Activated CD4-positive, alpha-beta T cell treated with anti-CD3 and anti-CD28 coated beads for 36 hours (primary cell): ENCODE data around the gene PIH1D1. TPM values are rescaled to one million over a fixed set of nuclear protein-coding genes. Genes with fewer than 3 reads are reported as not detected.

Experiments used
- ATAC-seq: fragments of 200-7000 bp; cut with Tn5 transposase; one replicate; pipeline ENCODE4 v1.10.0; 2021; ENCODE audit warnings: mild to moderate bottlenecking, moderate library complexity
- CTCF ChIA-PET: fragments of 350-600 bp; sonication (Branson Sonifier 250); formaldehyde crosslinking; loops from one replicate; lab custom pipeline; 2021; ENCODE audit warnings: antibody characterized with exemption; lab: Charles Lee
- POLR2A ChIA-PET: fragments of 350-600 bp; sonication (Branson Sonifier 250); formaldehyde crosslinking; loops from one replicate; lab custom pipeline; 2021; ENCODE audit warnings: antibody characterized with exemption, inconsistent platforms; lab: Charles Lee
- DNase-seq: peaks from one replicate; pipeline ENCODE4 v3.0.0-alpha.2; 2020
- H3K27ac Mint-ChIP-seq: one replicate; pipeline ENCODE4 v1.8.0; 2021; ENCODE audit warnings: mixed read lengths
- H3K27me3 Mint-ChIP-seq: one replicate; pipeline ENCODE4 v1.8.0; 2021; ENCODE audit warnings: mixed read lengths
- H3K36me3 Mint-ChIP-seq: one replicate; pipeline ENCODE4 v1.8.0; 2021; ENCODE audit warnings: low read depth, mixed read lengths
- H3K4me1 Mint-ChIP-seq: one replicate; pipeline ENCODE4 v1.8.0; 2021; ENCODE audit warnings: mixed read lengths
- H3K4me3 Mint-ChIP-seq: one replicate; pipeline ENCODE4 v1.8.0; 2021; ENCODE audit warnings: mild to moderate bottlenecking, moderate library complexity, mixed read lengths
- H3K9me3 Mint-ChIP-seq: one replicate; pipeline ENCODE4 v1.8.0; 2021; ENCODE audit warnings: low read depth, mixed read lengths
- intact Hi-C, 2 experiments: fragments of 100-400 bp; cut with DNase I in 1 of 2; cut with micrococcal nuclease in 1 of 2; formaldehyde crosslinking; loops; one replicate each; pipeline versions ENCODE4 v1.14.2 to v1.15.1; 2022 to 2024; cut with DNase I, micrococcal nuclease
- total RNA-seq, 2 experiments: library from RNA; stranded (reverse); gene quantifications; one replicate each; pipeline ENCODE4 v1.2.3, GENCODE V29; 2021

Gene PIH1D1
- total RNA-seq, 2 experiments from 2014 or later: 117 to 138 TPM

DNA sequence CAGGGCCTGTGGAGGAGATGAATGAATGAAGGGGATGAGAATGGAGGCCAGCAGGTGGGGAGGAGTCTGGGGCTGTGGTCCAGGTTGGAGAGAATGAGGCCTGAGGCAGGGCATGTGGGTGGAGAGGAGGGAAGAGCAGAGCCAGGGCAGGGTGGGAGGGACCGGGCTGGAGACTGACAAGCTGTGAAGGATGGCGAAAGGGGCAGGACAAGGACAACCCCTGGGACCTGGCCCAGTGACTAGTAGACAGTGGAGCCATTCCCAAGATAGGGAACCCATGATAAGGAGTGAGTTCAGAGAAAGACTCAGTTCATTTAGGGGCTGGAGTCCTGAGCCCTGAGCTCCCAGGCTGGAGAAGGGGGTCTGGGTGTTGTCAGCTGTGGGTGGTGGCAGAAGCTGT lies 31.4 kb downstream of the PIH1D1 start:
- ChIA-PET CTCF (interaction anchor here (0.5 to 1.9 kb wide), 5 partner anchors 9 to 1787 kb away, joined by 3 to 9 read pairs (median 3); no protein-coding TSS in a partner anchor), POLR2A (interaction anchor here (0.5 kb wide), 1 partner anchor 39 kb away, joined by 3 read pairs; no protein-coding TSS in a partner anchor)
- intact Hi-C loops: no loop called here
- H3K4me1 Mint-ChIP-seq: peaks cover 32% of the 10 kb centered on the region
- no peaks in the 10 kb centered on the region for H3K9me3 Mint-ChIP-seq
- H3K36me3 Mint-ChIP-seq: no peaks in the 10 kb centered on the region
- DNase-seq: no peak
- H3K4me3 Mint-ChIP-seq: no peak overlapping the region
- no peak overlapping the region for H3K27ac Mint-ChIP-seq
- ATAC-seq: no peak
- H3K27me3 Mint-ChIP-seq: peaks cover 50% of the 10 kb centered on the region

GRCh38 chr19:49419173-49419572 lies 32.4 kb downstream of the PIH1D1 start:
- ChIA-PET CTCF (interaction anchor here (0.7 to 1.9 kb wide), 4 partner anchors 9 to 79 kb away, joined by 3 to 9 read pairs (median 4); no protein-coding TSS in a partner anchor), POLR2A (no interaction called here)
- Mint-ChIP-seq H3K4me3 (no peak overlapping the region), H3K4me1 (peaks cover 29% of the 10 kb centered on the region), H3K36me3 (no peaks in the 10 kb centered on the region), H3K27me3 (peaks cover 44% of the 10 kb centered on the region), H3K9me3 (no peaks in the 10 kb centered on the region), H3K27ac (no peak overlapping the region)
- no peak for DNase-seq
- no peak for ATAC-seq
- intact Hi-C loops: no loop called here

DNA sequence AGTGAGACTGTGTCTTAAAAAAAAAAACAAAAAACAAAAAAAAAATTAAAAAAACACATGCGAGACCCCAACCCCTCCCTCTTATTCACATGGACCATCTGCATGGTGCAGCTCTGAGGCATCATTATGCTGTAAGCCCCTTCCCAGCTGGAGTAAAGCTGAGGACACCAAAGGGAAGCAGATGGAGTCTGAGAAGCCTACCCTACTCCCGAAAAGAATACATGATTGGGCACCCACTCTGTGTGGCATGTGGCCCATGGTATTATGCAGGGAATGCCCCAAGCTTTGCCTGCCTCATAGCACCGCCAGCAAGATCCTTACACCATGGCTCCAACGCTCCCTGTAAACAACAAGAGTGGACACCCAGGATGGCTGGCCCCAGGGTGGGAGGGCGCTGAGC lies 33.1 kb downstream of the PIH1D1 start:
- Mint-ChIP-seq H3K4me1 (peaks cover 23% of the 10 kb centered on the region), H3K27ac (no peak overlapping the region), H3K36me3 (no peaks in the 10 kb centered on the region), H3K9me3 (no peaks in the 10 kb centered on the region), H3K27me3 (peaks cover 38% of the 10 kb centered on the region), H3K4me3 (no peak overlapping the region)
- no peak for DNase-seq
- ATAC-seq: no peak
- intact Hi-C loops: no loop called here
- CTCF ChIA-PET: interaction anchor here (0.7 to 1.9 kb wide), 5 partner anchors 9 to 163 kb away, joined by 3 to 9 read pairs (median 3); no protein-coding TSS in a partner anchor
- POLR2A ChIA-PET: no interaction called here

DNA sequence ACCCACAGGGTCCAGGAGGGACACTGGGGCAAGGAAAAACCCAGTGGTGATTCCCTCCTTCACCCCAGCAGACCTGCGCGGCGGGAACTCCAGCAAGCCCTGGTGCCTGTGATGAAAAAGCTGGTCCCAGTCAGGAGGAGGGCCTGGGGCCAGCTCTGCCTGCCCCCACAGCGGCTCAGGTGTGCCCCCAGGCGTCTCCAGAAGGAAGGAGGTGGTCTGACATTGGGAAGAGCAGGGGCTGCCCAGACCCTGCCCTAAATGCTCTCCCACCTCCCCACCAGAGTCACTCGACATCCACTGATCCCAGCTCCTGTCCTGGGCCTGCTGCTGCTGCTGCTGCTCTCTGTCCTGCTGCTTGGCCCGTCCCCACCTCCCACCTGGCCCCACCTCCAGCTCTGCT lies 34.5 kb downstream of the PIH1D1 start:
- Mint-ChIP-seq H3K27ac (no peak overlapping the region), H3K36me3 (no peaks in the 10 kb centered on the region), H3K4me3 (no peak overlapping the region), H3K4me1 (peaks cover 18% of the 10 kb centered on the region), H3K27me3 (peaks cover 29% of the 10 kb centered on the region), H3K9me3 (no peaks in the 10 kb centered on the region)
- no peak for ATAC-seq
- POLR2A ChIA-PET: no interaction called here
- CTCF ChIA-PET: interaction anchor here (0.9 to 1.1 kb wide), 2 partner anchors 10 to 35 kb away, joined by 3 to 5 read pairs; partner anchors contain the start of gene PIH1D1
- intact Hi-C loops: no loop called here
- no peak for DNase-seq

DNA sequence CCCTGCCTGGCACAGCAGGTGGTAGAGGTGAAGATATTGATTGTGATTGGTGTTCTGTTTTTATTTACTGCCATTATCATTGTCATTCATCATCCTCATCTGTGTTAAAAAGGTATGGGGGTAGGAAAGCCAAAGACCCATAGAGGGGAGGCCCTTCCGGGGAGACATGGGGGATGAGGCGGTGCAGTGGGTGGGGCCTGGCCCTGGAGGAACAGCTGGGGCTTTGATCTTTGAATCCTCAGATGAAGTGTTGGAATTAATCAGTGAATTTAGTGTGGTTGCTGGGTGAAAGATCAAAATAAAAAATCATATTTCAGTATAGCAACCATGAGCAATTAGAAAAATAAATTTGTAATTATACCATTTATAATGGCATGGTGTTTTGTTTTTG lies 35.8 kb downstream of the PIH1D1 start:
- Mint-ChIP-seq H3K4me3 (no peak overlapping the region), H3K27ac (no peak overlapping the region), H3K4me1 (peaks cover 21% of the 10 kb centered on the region), H3K27me3 (peaks cover 16% of the 10 kb centered on the region), H3K9me3 (no peaks in the 10 kb centered on the region), H3K36me3 (no peaks in the 10 kb centered on the region)
- DNase-seq: no peak
- ChIA-PET CTCF (interaction anchor here (1.0 kb wide), 1 partner anchor 8 kb away, joined by 3 read pairs; no protein-coding TSS in a partner anchor), POLR2A (no interaction called here)
- intact Hi-C loops: no loop called here
- ATAC-seq: no peak

GRCh38 chr19:49415102-49415809 lies 36.4 kb downstream of the PIH1D1 start:
- intact Hi-C loops: no loop called here

GRCh38 chr19:49414256-49414655 lies 37.4 kb downstream of the PIH1D1 start:
- ATAC-seq: no peak
- intact Hi-C loops: no loop called here
- Mint-ChIP-seq H3K4me1 (peaks cover 29% of the 10 kb centered on the region), H3K4me3 (no peak overlapping the region), H3K27ac (no peak overlapping the region), H3K9me3 (no peaks in the 10 kb centered on the region), H3K27me3 (peaks cover 2% of the 10 kb centered on the region), H3K36me3 (no peaks in the 10 kb centered on the region)
- DNase-seq: no peak
- ChIA-PET CTCF (interaction anchor here (0.7 to 2.0 kb wide), 2 partner anchors 11 to 96 kb away, joined by 3 to 7 read pairs; partner anchors contain the start of gene GFY), POLR2A (interaction anchor here (0.7 kb wide), 1 partner anchor 51 kb away, joined by 4 read pairs; no protein-coding TSS in a partner anchor)

More at GRCh38 chr19:49415102-49415809, 36.4 kb downstream of the PIH1D1 start:
- POLR2A ChIA-PET: no interaction called here
- no peaks in the 10 kb centered on the region for H3K36me3 Mint-ChIP-seq
- CTCF ChIA-PET: interaction anchor here (1.0 kb wide), 1 partner anchor 9 kb away, joined by 3 read pairs; no protein-coding TSS in a partner anchor
- no peak overlapping the region for H3K27ac Mint-ChIP-seq
- H3K4me1 Mint-ChIP-seq: peaks cover 19% of the 10 kb centered on the region
- DNase-seq: no peak
- H3K4me3 Mint-ChIP-seq: no peak overlapping the region
- peaks cover 11% of the 10 kb centered on the region for H3K27me3 Mint-ChIP-seq
- no peak for ATAC-seq
- no peaks in the 10 kb centered on the region for H3K9me3 Mint-ChIP-seq

- POLR2A ChIA-PET: no interaction called here
- intact Hi-C loops: no loop called here
- Mint-ChIP-seq H3K4me3 (no peak overlapping the region), H3K27me3 (no peaks in the 10 kb centered on the region), H3K27ac (no peak overlapping the region), H3K4me1 (peaks cover 38% of the 10 kb centered on the region), H3K36me3 (no peaks in the 10 kb centered on the region), H3K9me3 (no peaks in the 10 kb centered on the region)
- CTCF ChIA-PET: interaction anchor here (1.2 to 2.0 kb wide), 2 partner anchors 12 to 17 kb away, joined by 3 to 7 read pairs; partner anchors contain the start of gene GFY
- DNase-seq (no peak), ATAC-seq (no peak)
These were observed 38.3 kb downstream of the PIH1D1 start for GRCh38 chr19:49413348-49413747.

- Mint-ChIP-seq H3K4me1 (peaks cover 52% of the 10 kb centered on the region), H3K36me3 (no peaks in the 10 kb centered on the region), H3K27me3 (no peaks in the 10 kb centered on the region), H3K27ac (peak overlapping the region; percentile 0), H3K9me3 (no peaks in the 10 kb centered on the region), H3K4me3 (no peak overlapping the region)
- DNase-seq: no peak
- ChIA-PET POLR2A (no interaction called here), CTCF (interaction anchor here (0.9 kb wide), 1 partner anchor 9 kb away, joined by 3 read pairs; no protein-coding TSS in a partner anchor)
- intact Hi-C loops: no loop called here
- no peak for ATAC-seq
These were observed 39.8 kb downstream of the PIH1D1 start for GRCh38 chr19:49411681-49412326.

DNA sequence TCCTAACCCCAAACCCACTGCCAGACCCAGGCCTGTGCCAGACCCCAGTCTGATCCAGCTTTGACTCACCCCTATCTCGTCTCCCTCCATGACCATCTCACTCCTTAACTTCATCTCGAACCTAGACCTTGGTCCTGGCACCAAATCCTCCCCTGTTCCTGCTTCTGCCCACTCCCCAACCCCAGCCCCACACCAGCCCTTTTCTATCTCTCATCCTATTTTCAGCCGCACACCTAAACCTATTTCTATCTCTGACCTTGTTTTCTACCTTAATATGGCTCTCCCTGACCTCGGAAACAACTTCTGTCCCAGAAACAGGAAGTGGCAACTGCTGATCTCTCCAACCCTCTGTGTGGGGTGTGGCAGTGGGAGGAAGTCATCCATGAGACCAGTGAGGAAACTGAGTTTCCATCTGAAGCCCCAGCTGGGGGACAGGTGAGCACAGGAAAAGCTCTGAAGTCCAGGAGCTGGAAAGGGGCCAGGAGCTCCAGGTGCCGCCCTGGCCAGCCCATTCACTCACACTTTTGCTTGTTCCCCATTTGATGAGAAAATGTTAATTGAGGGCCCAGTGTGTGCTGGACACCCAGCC lies 42.1 kb downstream of the PIH1D1 start:
- POLR2A ChIA-PET: interaction anchor here (0.5 to 0.6 kb wide), 2 partner anchors 29 to 1003 kb away, joined by 3 read pairs; no protein-coding TSS in a partner anchor
- CTCF ChIA-PET: interaction anchor here (0.5 to 3.2 kb wide), 10 partner anchors 10 to 642 kb away, joined by 3 to 12 read pairs (median 4); partner anchors contain the start of gene GFY
- no peak for DNase-seq
- Mint-ChIP-seq H3K27me3 (no peaks in the 10 kb centered on the region), H3K4me1 (peaks cover 60% of the 10 kb centered on the region), H3K27ac (peak overlapping the region; percentile 83), H3K36me3 (no peaks in the 10 kb centered on the region), H3K9me3 (no peaks in the 10 kb centered on the region), H3K4me3 (peak overlapping the region; percentile 17)
- peak; percentile 60 for ATAC-seq
- intact Hi-C loops: loop anchor here in 1 of 2 experiments (2.0 to 5.0 kb wide), 2 partner anchors 13 to 33 kb away; partner anchors contain the start of genes PTH2 and SLC17A7
